ENCODE data around the gene MYL11.
"Not testable (repeated sequence)": the region's sequence is repeated elsewhere in the genome, so short reads cannot be mapped to it uniquely, and the experiment has no call there.

The MYL11 gene, protein sequence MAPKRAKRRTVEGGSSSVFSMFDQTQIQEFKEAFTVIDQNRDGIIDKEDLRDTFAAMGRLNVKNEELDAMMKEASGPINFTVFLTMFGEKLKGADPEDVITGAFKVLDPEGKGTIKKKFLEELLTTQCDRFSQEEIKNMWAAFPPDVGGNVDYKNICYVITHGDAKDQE

DNA sequence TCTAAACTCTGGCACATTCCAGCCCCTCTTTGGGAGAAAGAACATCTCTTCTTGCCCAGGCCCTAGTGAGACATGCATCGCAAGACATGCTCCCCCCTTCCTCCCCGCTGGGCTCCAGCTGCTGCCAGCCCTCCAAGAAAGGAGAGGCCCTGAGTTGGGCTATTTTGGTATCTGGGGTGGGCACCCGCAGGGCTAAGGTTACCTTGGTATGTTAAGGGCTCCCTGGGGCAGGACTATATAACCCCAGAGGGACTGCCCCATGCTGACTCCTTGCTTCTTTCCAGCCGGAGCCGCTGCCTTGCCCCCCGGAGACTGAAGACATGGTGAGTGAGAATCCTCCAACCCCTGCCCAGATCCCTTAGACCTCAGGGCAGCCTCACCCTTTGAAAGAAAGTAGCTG, at the start of gene MYL11:
MYL11 (plus strand) TSS at position 265 of the 400 bp plus-strand sequence; CDS start at position 321, 56 bp downstream.
- no peak for DNase-seq

DNA sequence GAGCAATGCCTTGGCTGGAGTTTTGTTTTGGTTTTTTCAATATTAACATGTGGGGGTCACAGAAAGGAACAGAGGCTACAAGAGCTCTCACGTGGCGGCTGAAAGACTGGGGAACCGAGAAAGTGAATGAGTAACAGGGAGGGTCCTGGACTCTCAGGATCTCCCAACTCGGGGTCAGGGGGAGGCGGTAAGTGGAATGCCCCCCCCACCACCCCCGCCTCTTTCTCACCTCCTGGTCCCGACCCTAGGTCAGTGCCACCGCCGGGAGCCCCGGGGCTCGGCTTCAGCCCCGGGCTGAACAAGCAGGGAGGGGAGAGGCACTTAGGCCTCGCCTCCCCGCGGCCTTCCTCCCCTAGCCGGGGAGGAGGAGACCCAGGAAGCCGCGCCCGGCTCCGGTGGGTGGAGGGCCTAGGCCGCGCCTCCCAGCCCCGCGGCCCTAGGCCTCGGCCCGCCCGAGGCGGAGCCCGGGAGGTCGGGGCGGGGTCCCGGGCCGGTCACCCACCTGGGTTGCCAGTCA, 40.1 kb upstream of the MYL11 start:
- peak; percentile 87 for DNase-seq

GRCh38 chr16:30335028-30335597, 39.5 kb upstream of the MYL11 start:
- peak; percentile 90 for DNase-seq

DNA sequence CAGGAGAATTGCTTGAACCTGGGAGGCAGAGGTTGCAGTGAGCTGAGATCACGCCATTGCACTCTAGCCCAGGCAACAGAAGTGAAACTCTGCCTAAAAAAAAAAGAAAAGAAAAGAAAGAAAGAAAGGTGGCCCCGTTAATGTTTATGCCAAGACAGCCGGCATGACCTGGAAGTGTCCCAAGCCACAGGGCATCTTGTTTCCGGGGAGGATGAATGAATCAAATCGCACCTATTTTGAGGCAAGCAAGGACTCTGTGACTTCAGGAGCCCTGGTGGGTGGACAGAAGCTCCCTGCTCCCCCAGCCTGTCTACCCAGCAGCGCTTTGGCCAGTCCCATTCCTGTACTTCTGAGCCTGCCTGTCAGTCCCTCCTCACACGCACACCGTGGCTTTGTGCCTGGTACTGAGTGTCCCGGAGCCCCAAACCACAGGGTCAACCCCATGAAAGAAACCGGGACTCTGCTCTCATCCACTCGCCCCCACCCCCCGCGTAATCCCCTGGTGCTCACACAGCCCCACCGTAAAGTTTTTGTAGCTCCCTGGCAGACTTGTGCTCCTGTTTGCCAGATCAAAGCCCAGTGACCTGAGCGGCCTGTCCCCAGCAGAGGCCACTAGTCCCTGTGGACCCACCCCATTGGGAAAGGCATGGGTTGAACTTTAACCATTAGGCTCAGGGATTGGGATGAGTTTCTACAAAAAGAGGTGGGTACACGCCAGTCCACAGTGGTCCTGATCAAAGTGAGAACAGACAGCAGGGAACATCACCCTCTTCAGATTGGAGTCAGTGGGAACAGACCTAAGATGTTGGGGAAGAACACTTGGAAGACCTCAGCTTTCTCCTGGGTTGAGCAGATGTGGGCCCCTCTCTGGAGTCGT, 38.8 kb upstream of the MYL11 start:
- DNase-seq: peak; percentile 64

- DNase-seq: not testable (repeated sequence)
These were observed 36.6 kb upstream of the MYL11 start for GRCh38 chr16:30337964-30338357.

DNA sequence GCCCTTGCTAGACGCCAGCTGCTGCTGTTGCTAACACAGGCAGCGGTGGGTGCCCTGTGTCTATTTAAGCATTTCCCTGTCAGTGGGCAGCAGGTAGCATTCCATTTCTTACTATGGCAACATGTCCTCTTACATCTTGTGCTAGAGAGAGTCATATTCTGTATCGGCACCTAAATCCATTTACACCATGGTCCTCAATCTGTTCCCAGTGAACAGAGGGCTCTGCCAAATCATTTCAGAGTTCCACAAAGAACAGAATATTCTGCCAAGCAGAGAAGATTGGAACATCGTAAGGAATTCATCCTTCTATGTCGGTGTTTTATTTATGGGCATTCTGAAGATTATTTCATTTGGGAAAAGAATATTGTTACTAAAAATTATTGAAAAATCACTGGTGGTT, 35.9 kb upstream of the MYL11 start:
- not testable (repeated sequence) for DNase-seq

DNA sequence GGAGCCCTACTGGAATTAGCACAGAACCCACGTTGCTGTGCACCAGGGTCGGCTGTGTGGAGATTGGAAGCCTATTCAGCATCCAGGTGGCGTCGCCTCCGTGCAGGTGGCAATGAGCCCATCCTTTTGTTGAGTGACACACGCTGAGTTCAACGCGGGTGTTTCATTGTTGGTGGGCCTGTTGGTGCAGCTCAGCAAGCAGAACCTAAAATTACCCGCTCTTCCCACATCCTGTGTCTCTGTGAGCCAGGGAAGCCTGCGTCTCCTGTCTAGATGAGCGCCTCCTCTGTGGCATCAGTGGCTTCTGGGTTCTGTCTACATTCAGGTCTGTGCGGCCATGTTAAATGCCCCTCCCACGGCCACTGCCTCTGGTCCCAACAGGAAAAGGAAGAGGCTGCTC, 34.0 kb upstream of the MYL11 start:
- DNase-seq: no peak

- not testable (repeated sequence) for DNase-seq
These were observed 32.6 kb upstream of the MYL11 start for GRCh38 chr16:30341971-30342370.

- no peak for DNase-seq
These were observed 31.7 kb upstream of the MYL11 start for GRCh38 chr16:30342751-30343490.

DNA sequence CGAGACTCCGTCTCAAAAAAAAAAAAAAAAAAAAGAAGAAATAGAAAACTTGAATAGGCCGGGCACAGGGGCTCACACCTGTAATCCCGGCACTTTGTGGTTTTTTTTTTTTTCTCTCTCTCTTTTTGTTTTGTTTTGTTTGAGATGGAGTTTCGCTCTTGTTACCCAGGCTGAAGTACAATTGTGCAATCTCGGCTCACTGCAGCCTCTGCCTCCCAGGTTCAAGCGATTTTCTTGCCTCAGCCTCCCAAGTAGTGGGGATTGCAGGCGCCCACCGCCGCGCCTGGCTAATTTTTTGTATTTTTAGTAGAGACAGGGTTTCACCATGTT, 31.1 kb upstream of the MYL11 start:
- not testable (repeated sequence) for DNase-seq

GRCh38 chr16:30346286-30346685, 28.3 kb upstream of the MYL11 start:
- DNase-seq: no peak

- DNase-seq: no peak
These were observed 26.5 kb upstream of the MYL11 start for GRCh38 chr16:30348113-30348512.

DNA sequence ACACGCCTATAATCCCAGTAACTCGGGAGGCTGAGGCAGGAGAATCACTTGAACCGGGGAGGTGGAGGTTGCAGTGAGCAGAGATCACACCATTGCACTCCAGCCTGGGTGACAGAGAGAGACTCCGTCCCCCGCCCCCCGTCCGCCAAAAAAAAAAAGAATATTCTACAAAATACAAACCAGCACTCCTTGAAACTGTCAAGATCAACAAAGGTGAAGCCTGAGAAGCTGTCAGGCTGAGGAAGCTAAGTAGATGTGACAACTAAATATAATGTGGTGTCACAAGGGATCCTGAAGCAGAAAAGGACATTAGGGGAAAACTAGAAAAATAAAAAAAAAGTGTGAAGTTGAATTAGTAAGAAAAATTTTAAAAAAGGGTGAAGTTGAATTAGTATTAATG, 25.7 kb upstream of the MYL11 start:
- DNase-seq: no peak

- no peak for DNase-seq
These were observed 24.9 kb upstream of the MYL11 start for GRCh38 chr16:30349675-30350074.

DNA sequence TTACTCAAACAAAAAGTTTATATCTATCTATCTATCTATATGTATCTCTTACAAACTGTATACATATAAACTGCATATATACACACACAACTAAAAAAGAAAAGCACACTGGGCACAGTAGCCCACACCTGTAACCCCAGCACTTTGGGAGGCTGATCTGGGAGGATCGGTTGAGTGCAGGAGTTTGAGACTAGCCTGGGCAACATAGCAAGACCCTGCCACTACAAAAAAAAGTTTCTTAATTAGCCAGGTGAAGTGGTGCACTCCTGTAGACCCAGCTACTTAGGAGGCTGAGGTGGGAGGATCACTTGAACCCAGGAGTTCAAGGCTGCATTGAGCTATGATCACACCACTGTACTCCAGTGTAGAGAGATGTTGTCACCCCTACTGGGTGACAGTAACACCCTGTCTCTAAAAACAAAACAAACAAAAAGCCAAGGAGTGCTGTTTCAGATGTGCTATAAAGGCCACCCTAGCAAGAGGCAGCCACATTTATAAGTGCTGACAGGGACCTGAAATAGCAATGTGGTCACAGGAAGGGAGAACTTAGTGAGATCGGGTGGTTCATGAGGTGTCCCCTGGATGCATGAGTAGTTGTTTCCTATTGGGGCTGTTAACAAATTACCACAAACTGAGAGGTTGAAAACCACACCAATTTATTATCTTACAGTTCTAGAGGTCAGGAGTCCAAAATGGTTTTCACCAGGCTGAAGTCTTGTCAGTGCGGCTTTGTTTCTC, 24.3 kb upstream of the MYL11 start:
- DNase-seq: no peak

DNA sequence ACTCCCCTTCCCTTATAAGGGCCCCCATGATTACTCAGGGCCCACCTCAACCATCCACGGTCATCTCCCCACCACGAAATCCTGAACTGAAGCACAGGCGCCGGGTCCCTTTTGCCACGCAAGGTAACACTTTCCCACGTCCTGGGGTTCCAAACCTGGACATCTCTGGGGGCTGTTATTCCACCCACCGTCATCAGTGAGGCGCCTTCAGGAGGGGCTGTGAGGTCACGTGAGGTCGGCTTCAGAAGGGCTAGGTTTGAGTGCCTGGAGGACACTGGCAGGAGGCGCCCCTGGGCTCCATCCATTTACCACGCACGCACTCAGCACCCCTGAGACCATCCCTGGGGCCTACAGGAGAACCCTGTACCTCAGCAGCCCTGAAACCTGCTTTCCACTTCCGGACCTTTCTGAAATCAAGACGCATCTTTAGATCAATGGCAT, 23.6 kb upstream of the MYL11 start:
- DNase-seq: no peak

DNA sequence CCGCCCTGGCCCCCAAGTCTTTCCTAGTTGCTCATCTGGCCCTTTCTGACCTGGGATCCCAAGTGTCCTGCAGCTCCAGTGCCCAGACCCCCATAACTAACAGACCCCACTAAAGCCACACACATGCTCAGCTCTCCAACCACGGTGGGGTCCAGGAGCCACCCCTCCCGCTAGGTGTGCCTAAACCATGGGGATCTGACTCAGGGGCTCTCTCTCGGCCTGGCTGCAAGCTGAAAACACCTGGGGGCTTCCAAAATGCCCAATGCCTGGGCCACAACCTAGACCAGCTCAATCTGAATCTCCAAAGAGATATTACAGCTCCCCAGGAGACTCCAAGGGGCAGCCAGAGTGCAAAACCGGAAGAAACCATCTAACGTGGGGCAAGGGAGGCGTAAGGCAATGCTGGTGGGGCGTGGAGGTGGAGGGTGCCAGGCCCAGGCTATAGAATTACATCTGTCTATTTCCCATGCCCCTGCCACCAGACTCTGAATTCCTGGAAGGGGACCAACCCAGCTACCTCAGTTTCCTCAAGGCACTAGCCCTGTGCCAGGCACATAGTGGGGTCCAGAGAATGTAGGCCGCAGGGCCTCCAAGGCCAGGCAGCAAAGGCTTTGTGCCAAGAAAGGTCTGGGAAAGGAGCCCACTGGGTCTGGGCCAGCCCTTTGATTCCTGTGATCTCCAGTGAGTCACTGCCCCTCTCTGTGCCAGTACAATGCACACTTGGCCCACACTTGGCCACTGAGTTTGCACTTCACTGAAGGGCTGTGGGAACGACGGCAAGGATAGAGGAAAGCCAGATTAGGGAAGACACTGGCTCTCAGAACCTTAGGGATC, 22.8 kb upstream of the MYL11 start:
- no peak for DNase-seq

DNA sequence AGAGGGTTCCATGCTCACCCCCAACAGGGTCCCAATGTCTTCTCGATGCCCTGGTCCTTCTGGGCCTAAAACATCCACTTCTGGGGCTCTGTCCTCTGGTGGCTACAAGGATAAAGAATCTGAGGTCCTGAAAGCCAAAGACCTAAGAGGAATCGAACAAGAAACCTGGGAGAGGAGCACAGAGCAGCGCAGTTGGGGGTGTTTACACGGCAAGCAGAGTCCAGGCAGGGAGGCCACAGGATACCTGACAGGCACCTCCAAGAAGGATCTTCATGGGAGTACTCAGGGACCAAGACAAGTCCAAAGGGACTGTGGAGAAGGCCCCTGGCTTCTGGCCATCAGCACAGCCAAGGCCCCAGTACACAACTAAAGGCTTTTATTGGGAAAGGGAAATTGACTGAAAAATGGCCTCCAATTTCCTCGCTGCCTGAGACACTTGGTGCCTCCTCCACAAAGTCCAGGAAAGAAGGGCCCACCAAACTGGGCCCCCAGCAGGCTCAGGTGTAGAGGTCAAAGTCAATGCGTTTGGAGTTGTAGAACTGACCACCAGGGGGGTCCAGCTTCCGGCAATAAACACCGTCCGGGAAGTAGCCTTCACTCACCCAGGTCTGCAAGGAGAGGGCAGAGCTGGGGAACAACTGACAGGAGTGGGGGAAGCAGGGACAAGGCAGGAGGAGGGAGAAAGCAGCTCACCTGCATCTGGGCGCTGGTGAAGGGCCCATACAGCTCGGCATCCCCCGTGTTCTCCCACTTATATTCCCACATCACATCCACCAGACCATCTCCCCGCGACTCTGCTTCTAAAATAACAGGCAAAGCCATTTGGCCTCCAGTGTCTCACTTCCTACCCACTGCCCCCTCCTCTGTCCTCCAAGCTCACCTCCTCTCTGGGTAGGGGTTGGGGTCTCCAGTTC, 21.9 kb upstream of the MYL11 start:
- no peak for DNase-seq

DNA sequence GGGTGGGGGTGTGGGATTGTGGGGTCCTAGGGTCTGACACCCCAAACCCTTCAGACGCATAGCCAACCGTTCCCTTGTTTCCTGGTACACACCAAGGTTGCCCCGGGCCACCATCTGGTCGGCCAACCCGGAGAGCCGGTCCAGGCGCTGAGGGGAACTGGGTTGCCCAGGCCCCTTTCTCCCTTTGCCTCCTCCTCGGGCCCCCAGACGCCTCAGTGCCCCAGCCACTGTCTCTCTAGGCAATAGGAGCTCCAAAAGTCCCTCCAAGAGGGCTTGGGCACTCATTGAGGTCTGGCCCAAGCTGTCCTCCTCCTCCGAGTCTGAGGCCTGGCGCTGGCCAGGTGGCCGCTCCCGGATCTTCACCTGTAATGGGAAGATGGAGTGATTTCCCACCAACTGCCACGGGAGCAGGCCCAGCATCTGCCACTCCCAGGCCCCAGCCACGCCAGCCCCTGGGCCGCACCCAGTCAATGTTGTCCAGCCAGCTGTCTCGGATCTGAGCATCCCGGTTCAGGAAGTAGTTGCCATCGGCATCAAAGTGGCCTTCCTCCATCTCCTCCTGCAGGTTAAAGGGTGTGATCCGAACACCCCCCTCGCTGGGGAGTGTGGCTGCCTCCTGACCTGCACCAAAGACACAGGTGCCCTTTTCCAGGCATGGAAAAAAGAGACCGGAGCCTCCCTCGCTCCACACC, 21.0 kb upstream of the MYL11 start:
- DNase-seq: no peak

Measured in activated CD8-positive, alpha-beta memory T cell treated with anti-CD3 and anti-CD28 coated beads, Interleukin-2, amount 50 U/mL, for 48 hours (primary cell).